Colonic mucosa (tissue), 4 donors: ENCODE measurements around the gene ITGB4. TPM values are rescaled to one million over a fixed set of nuclear protein-coding genes. Genes with fewer than 3 reads are reported as not detected.
A peak's percentile ranks its signal among the peaks of the same experiment; 100 is the strongest.
"Not testable (repeated sequence)": the region's sequence is repeated elsewhere in the genome, so short reads cannot be mapped to it uniquely, and the experiment has no call there.

ENCODE experiments used
- DNase-seq: peaks from one replicate; pipeline ENCODE4 v3.0.0-alpha.2; 2020
- H3K27ac ChIP-seq: fragments of 200-600 bp; one replicate; pipeline ENCODE4 v1.8.0; 2021
- H3K27me3 ChIP-seq: fragments of 200-600 bp; one replicate; pipeline ENCODE4 v1.8.0; 2021
- H3K36me3 ChIP-seq: fragments of 200-600 bp; one replicate; pipeline ENCODE4 v1.8.0; 2021
- H3K4me1 ChIP-seq: fragments of 200-600 bp; one replicate; pipeline ENCODE4 v1.8.0; 2021; ENCODE audit warnings: mild to moderate bottlenecking
- H3K4me3 ChIP-seq: fragments of 200-600 bp; one replicate; pipeline ENCODE4 v1.8.0; 2021
- H3K9ac ChIP-seq, 2 donors: one replicate each; pipeline ENCODE4 v1.7.0; 2013; ENCODE audit warnings: control low read depth in 2 of 2, low read depth in 2 of 2, low read length in 2 of 2
- H3K9me3 ChIP-seq: fragments of 200-600 bp; one replicate; pipeline ENCODE4 v1.8.0; 2021
- CTCF ChIP-seq: fragments of 200-600 bp; IDR thresholded peaks from one replicate; pipeline ENCODE4 v1.8.0; 2022; ENCODE audit warnings: antibody characterized with exemption, mild to moderate bottlenecking
- intact Hi-C: fragments of 100-400 bp; cut with DNase I; formaldehyde crosslinking; loops from one replicate; pipeline ENCODE4 v1.14.1; 2022
- total RNA-seq, 2 donors: library from RNA; stranded (reverse); fragmentation: NEBNext Ultra II Directional in 1 of 2; extraction: Animal tissue kit (Norgen Biotek cat#: 25700) in 1 of 2; gene quantifications; one replicate each; pipeline ENCODE4 v1.2.1, GENCODE V29; 2021
- donor health status: healthy.
- donor health status: DM: no; HTN: no; CAD: no.
- donor health status: DM: no; HTN: no; CAD: no.

Gene ITGB4
- total RNA-seq, 2 donors from 2014 or later, result 267 to 272 TPM

GRCh38 chr17:75759457-75759856, 38.2 kb downstream of the ITGB4 start:
- H3K4me3 ChIP-seq, result no peak overlapping the region
- no peak for DNase-seq

GRCh38 chr17:75759978-75760640, 38.9 kb downstream of the ITGB4 start:
- DNase-seq, intact Hi-C loops, H3K4me1 ChIP-seq, H3K27me3 ChIP-seq, H3K4me3 ChIP-seq, H3K27ac ChIP-seq, H3K9ac ChIP-seq, H3K9me3 ChIP-seq: not testable (repeated sequence)
- peaks cover 11% of the 10 kb centered on the region for H3K36me3 ChIP-seq

More at GRCh38 chr17:75759457-75759856, 38.2 kb downstream of the ITGB4 start:
- no peaks in the 10 kb centered on the region for H3K9me3 ChIP-seq
- H3K36me3 ChIP-seq, result peaks cover 18% of the 10 kb centered on the region
- no peak overlapping the region for H3K27ac ChIP-seq
- no peak overlapping the region for H3K9ac ChIP-seq
- intact Hi-C loops, result no loop called here
- TF ChIP-seq CTCF, result no peak
- H3K4me1 ChIP-seq, result peaks cover 9% of the 10 kb centered on the region
- H3K27me3 ChIP-seq, result no peaks in the 10 kb centered on the region

GRCh38 chr17:75762513-75763268, 41.4 kb downstream of the ITGB4 start:
- Histone ChIP-seq H3K4me1 (peaks cover 9% of the 10 kb centered on the region), H3K9ac (no peak overlapping the region), H3K9me3 (no peaks in the 10 kb centered on the region), H3K27ac (no peak overlapping the region), H3K27me3 (no peaks in the 10 kb centered on the region), H3K36me3 (peaks cover 8% of the 10 kb centered on the region), H3K4me3 (no peak overlapping the region)
- no peak for DNase-seq
- intact Hi-C loops, result no loop called here
- TF ChIP-seq CTCF, result no peak

GRCh38 chr17:75763269-75763607, 42.0 kb downstream of the ITGB4 start:
- Histone ChIP-seq H3K9me3 (no peaks in the 10 kb centered on the region), H3K9ac (no peak overlapping the region), H3K4me3 (no peak overlapping the region), H3K36me3 (peaks cover 3% of the 10 kb centered on the region), H3K27ac (no peak overlapping the region), H3K4me1 (peaks cover 9% of the 10 kb centered on the region), H3K27me3 (no peaks in the 10 kb centered on the region)
- TF ChIP-seq CTCF, result no peak
- intact Hi-C loops, result no loop called here
- DNase-seq, result no peak

- Histone ChIP-seq H3K9ac (peak overlapping the region; percentile 75 to 79), H3K27me3 (no peaks in the 10 kb centered on the region), H3K9me3 (no peaks in the 10 kb centered on the region), H3K27ac (peak overlapping the region; percentile 75), H3K4me3 (peak overlapping the region; percentile 69), H3K4me1 (peaks cover 9% of the 10 kb centered on the region), H3K36me3 (no peaks in the 10 kb centered on the region)
- intact Hi-C loops, result no loop called here
- DNase-seq, result no peak
- no peak for TF ChIP-seq CTCF
These were observed 42.6 kb downstream of the ITGB4 start for GRCh38 chr17:75763613-75764416.
